ENCODE measurements around the gene TSHZ2.

DNA sequence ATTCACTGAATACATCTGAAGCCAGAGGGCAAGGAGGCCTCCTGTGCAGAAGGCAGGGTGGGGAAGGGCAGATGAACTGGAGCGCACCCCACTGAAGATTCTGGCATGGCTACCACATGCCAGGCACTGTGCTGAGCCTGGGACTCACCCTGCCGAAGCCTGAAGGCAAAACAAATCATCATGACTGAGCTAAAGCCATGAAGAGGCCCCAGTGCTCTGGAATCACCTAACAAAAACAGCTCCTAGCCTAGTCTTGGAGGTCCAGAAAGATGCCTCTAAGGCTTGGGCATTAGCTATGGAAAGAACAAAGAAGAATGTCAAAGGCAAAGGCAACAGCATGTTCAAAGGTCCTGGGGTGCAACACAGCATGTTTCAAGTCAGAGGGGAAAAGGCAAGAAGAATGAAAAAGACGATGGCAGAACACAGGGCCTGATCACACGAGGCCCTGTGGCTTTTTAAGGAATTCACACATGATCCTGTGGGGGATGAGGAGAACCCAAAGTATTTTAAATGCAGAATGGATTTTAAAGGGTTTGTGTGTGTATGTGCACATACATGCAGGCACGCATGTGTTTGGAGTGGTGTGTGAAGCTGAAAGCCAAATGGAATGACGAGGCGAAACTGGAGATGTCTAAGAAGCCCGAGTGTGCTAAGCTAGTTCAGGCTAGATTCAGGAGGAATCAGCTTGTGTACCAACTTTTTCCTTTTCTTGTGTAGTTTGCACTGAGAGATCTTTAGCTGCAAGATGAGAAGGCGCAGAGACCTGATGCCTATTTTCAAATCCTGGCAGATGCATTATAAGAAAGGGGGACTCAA, 360.1 kb downstream of the TSHZ2 start:
- TF ChIP-seq FOXK2 (IDR thresholded peaks at IDR 0.05) = no peak
- TF ChIP-seq NFRKB (IDR thresholded peaks at IDR 0.05) = no peak
- no peak for TF ChIP-seq SP1 (IDR thresholded peaks at IDR 0.05)

Measured in HEK293T (cell line).